Fibroblast of the conjunctiva (primary cell): ENCODE measurements around the gene TOPAZ1.
"Not testable (repeated sequence)": the region's sequence is repeated elsewhere in the genome, so short reads cannot be mapped to it uniquely, and the experiment has no call there.

Experiments
- DNase-seq: peaks from one replicate; pipeline ENCODE4 v3.0.0-alpha.2; 2010; ENCODE audit warnings: low read depth

Gene TOPAZ1

GRCh38 chr3:44334326-44334725, 92.6 kb downstream of the TOPAZ1 start:
- DNase-seq, result no peak

- DNase-seq, result no peak
These were observed 95.6 kb downstream of the TOPAZ1 start for GRCh38 chr3:44337248-44337785.

- peak; percentile 96 for DNase-seq
These were observed 96.5 kb downstream of the TOPAZ1 start, which contains the start of gene TCAIM for GRCh38 chr3:44338010-44338827. Gene TCAIM, plus strand, starts transcription at chr3:44338766. Its CDS starts 16,017 bp downstream, at chr3:44354783.

GRCh38 chr3:44338828-44339127, 97.1 kb downstream of the TOPAZ1 start:
- DNase-seq, result no peak

GRCh38 chr3:44339181-44340057, 97.7 kb downstream of the TOPAZ1 start:
- DNase-seq, result no peak

GRCh38 chr3:44340058-44340395, 98.3 kb downstream of the TOPAZ1 start:
- DNase-seq, result no peak

GRCh38 chr3:44342176-44342790, 100.6 kb downstream of the TOPAZ1 start:
- peak; percentile 54 for DNase-seq

- DNase-seq, result no peak
These were observed 101.7 kb downstream of the TOPAZ1 start for GRCh38 chr3:44343421-44343820.

GRCh38 chr3:44346590-44346989, 104.9 kb downstream of the TOPAZ1 start:
- DNase-seq, result not testable (repeated sequence)

- DNase-seq, result no peak
These were observed 107.3 kb downstream of the TOPAZ1 start for GRCh38 chr3:44348993-44349392.

- DNase-seq, result no peak
These were observed 111.8 kb downstream of the TOPAZ1 start for GRCh38 chr3:44353355-44353924.

- peak; percentile 67 for DNase-seq
These were observed 113.8 kb downstream of the TOPAZ1 start for GRCh38 chr3:44355362-44356033.

- no peak for DNase-seq
These were observed 117.6 kb downstream of the TOPAZ1 start for GRCh38 chr3:44359146-44359751.

GRCh38 chr3:44363591-44363990, 121.9 kb downstream of the TOPAZ1 start:
- DNase-seq, result no peak

- no peak for DNase-seq
These were observed 124.3 kb downstream of the TOPAZ1 start for GRCh38 chr3:44365952-44366351.

- no peak for DNase-seq
These were observed 133.8 kb downstream of the TOPAZ1 start for GRCh38 chr3:44375450-44375849.
